ENCODE data around the gene MAP1LC3B2.

GRCh38 chr12:116559162-116559935 is at the start of gene MAP1LC3B2:
- TF ChIP-seq SIN3A (IDR thresholded peaks at IDR 0.05; ENCODE audit: low read depth, low read length) (no peak), POLR2A (IDR thresholded peaks at IDR 0.05; ENCODE audit: low read depth, low read length) (no peak), MEF2B (IDR thresholded peaks at IDR 0.05; ENCODE audit: partially characterized antibody, poor library complexity, severe bottlenecking) (peak; percentile 94)
- TF ChIP-seq, protein P1, sequence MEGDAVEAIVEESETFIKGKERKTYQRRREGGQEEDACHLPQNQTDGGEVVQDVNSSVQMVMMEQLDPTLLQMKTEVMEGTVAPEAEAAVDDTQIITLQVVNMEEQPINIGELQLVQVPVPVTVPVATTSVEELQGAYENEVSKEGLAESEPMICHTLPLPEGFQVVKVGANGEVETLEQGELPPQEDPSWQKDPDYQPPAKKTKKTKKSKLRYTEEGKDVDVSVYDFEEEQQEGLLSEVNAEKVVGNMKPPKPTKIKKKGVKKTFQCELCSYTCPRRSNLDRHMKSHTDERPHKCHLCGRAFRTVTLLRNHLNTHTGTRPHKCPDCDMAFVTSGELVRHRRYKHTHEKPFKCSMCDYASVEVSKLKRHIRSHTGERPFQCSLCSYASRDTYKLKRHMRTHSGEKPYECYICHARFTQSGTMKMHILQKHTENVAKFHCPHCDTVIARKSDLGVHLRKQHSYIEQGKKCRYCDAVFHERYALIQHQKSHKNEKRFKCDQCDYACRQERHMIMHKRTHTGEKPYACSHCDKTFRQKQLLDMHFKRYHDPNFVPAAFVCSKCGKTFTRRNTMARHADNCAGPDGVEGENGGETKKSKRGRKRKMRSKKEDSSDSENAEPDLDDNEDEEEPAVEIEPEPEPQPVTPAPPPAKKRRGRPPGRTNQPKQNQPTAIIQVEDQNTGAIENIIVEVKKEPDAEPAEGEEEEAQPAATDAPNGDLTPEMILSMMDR (IDR thresholded peaks at IDR 0.05 in 2 of 3, conservative IDR thresholded peaks at IDR 0.05 in 1 of 3; ENCODE audit: control insufficient read depth in 2 of 3, extremely low read depth in 1 of 3, insufficient read depth in 1 of 3, low read depth in 3 of 3, low read length in 3 of 3), result no peak
- TF ChIP-seq, protein P2, sequence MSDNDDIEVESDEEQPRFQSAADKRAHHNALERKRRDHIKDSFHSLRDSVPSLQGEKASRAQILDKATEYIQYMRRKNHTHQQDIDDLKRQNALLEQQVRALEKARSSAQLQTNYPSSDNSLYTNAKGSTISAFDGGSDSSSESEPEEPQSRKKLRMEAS (IDR thresholded peaks at IDR 0.05; ENCODE audit: low read depth, low read length), result peak; percentile 60; the same call in 1 of the 2 replicates
